Activated naive CD4-positive, alpha-beta T cell treated with anti-CD3 and anti-CD28 coated beads, Interleukin-2, amount 50 U/mL, for 72 hours (primary cell): ENCODE measurements around the gene ENPEP. TPM values are rescaled to one million over a fixed set of nuclear protein-coding genes. Genes with fewer than 3 reads are reported as not detected.
"Not testable (repeated sequence)": the region's sequence is repeated elsewhere in the genome, so short reads cannot be mapped to it uniquely, and the experiment has no call there.

Experiments used
- ATAC-seq, 2 donors: fragments of 150-1000 bp; cut with Tn5 transposase; 2 replicates each; pipeline ENCODE4 v1.10.0; 2021; ENCODE audit warnings: mild to moderate bottlenecking in 2 of 2, moderate library complexity in 2 of 2
- DNase-seq, 2 donors: peaks; one replicate each; pipeline ENCODE4 v3.0.0; 2021 to 2022; ENCODE audit warnings: low spot score in 2 of 2
- H3K27ac Mint-ChIP-seq, 2 donors: one replicate each; pipeline ENCODE4 v1.8.0; 2022; ENCODE audit warnings: mild to moderate bottlenecking in 2 of 2, mixed read lengths in 2 of 2
- H3K36me3 Mint-ChIP-seq, 2 donors: one replicate each; pipeline ENCODE4 v1.8.0; 2022; ENCODE audit warnings: mixed read lengths in 2 of 2
- H3K9me3 Mint-ChIP-seq, 2 donors: one replicate each; pipeline ENCODE4 v1.8.0; 2022; ENCODE audit warnings: mixed read lengths in 2 of 2
- total RNA-seq, 2 donors: library from RNA; stranded (reverse); gene quantifications; one replicate each; pipeline ENCODE4 v1.2.3, GENCODE V29; 2022

Gene ENPEP
- not detected for total RNA-seq

- no peak for DNase-seq
- ATAC-seq, result no peak
- no peaks in the 10 kb centered on the region for H3K36me3 Mint-ChIP-seq
- H3K27ac Mint-ChIP-seq, result no peak within 1 kb of the TSS
- peaks cover 0 to 3% of the 10 kb centered on the region in 2 donors for H3K9me3 Mint-ChIP-seq
Observed at GRCh38 chr4:110475881-110476818, at the start of gene ENPEP. TSS of gene ENPEP (plus strand) at chr4:110476155. CDS start at chr4:110476415, 260 bp downstream.

GRCh38 chr4:110431805-110432204 lies 44.1 kb upstream of the ENPEP start:
- not testable (repeated sequence) for DNase-seq, ATAC-seq, H3K36me3 Mint-ChIP-seq, H3K27ac Mint-ChIP-seq
- H3K9me3 Mint-ChIP-seq, result peaks cover 8 to 12% of the 10 kb centered on the region in 2 donors

GRCh38 chr4:110437292-110437691 lies 38.7 kb upstream of the ENPEP start:
- not testable (repeated sequence) for H3K27ac Mint-ChIP-seq, ATAC-seq, DNase-seq, H3K9me3 Mint-ChIP-seq, H3K36me3 Mint-ChIP-seq

- not testable (repeated sequence) for ATAC-seq, DNase-seq, H3K27ac Mint-ChIP-seq, H3K9me3 Mint-ChIP-seq, H3K36me3 Mint-ChIP-seq
Observed at GRCh38 chr4:110439209-110439608, 36.7 kb upstream of the ENPEP start.

GRCh38 chr4:110442309-110442708 lies 33.6 kb upstream of the ENPEP start:
- no peaks in the 10 kb centered on the region for H3K36me3 Mint-ChIP-seq
- DNase-seq (no peak), ATAC-seq (no peak)
- no peaks in the 10 kb centered on the region for H3K9me3 Mint-ChIP-seq
- H3K27ac Mint-ChIP-seq, result no peak overlapping the region

GRCh38 chr4:110442788-110443187 lies 33.2 kb upstream of the ENPEP start:
- ATAC-seq, result no peak
- Mint-ChIP-seq H3K36me3 (no peaks in the 10 kb centered on the region), H3K27ac (no peak overlapping the region), H3K9me3 (no peaks in the 10 kb centered on the region)
- DNase-seq, result no peak

GRCh38 chr4:110449947-110450346 lies 26.0 kb upstream of the ENPEP start:
- Mint-ChIP-seq H3K27ac (no peak overlapping the region), H3K36me3 (no peaks in the 10 kb centered on the region), H3K9me3 (no peaks in the 10 kb centered on the region)
- no peak for DNase-seq
- ATAC-seq, result no peak

- H3K9me3 Mint-ChIP-seq, result no peaks in the 10 kb centered on the region
- no peak overlapping the region for H3K27ac Mint-ChIP-seq
- no peak for ATAC-seq
- DNase-seq, result no peak
- no peaks in the 10 kb centered on the region for H3K36me3 Mint-ChIP-seq
Observed at GRCh38 chr4:110452546-110452945, 23.4 kb upstream of the ENPEP start.

- H3K36me3 Mint-ChIP-seq, result no peaks in the 10 kb centered on the region
- DNase-seq (no peak), ATAC-seq (no peak)
- no peaks in the 10 kb centered on the region for H3K9me3 Mint-ChIP-seq
- no peak overlapping the region for H3K27ac Mint-ChIP-seq
Observed at GRCh38 chr4:110454441-110454840, 21.5 kb upstream of the ENPEP start.

- no peak for DNase-seq
- no peak for ATAC-seq
- no peaks in the 10 kb centered on the region for H3K9me3 Mint-ChIP-seq
- no peak overlapping the region for H3K27ac Mint-ChIP-seq
- H3K36me3 Mint-ChIP-seq, result no peaks in the 10 kb centered on the region
Observed at GRCh38 chr4:110458494-110459266, 17.3 kb upstream of the ENPEP start.

GRCh38 chr4:110460074-110460746 lies 15.7 kb upstream of the ENPEP start:
- ATAC-seq, result no peak
- H3K9me3 Mint-ChIP-seq, result no peaks in the 10 kb centered on the region
- H3K27ac Mint-ChIP-seq, result no peak overlapping the region
- DNase-seq, result no peak
- H3K36me3 Mint-ChIP-seq, result no peaks in the 10 kb centered on the region

GRCh38 chr4:110467400-110467799 lies 8.6 kb upstream of the ENPEP start:
- no peak for DNase-seq
- ATAC-seq, result no peak
- Mint-ChIP-seq H3K9me3 (peaks cover 5 to 7% of the 10 kb centered on the region in 2 donors), H3K36me3 (peaks cover 0 to 6% of the 10 kb centered on the region in 2 donors), H3K27ac (no peak overlapping the region)

- DNase-seq (no peak), ATAC-seq (no peak)
- Mint-ChIP-seq H3K27ac (no peak overlapping the region), H3K36me3 (peaks cover 0 to 6% of the 10 kb centered on the region in 2 donors), H3K9me3 (peaks cover 5 to 7% of the 10 kb centered on the region in 2 donors)
Observed at GRCh38 chr4:110472583-110473329, 3.2 kb upstream of the ENPEP start.

- DNase-seq (no peak), ATAC-seq (no peak)
- H3K27ac Mint-ChIP-seq, result no peak overlapping the region
- peaks cover 0 to 4% of the 10 kb centered on the region in 2 donors for H3K36me3 Mint-ChIP-seq
- peaks cover 3 to 5% of the 10 kb centered on the region in 2 donors for H3K9me3 Mint-ChIP-seq
Observed at GRCh38 chr4:110474481-110474880, 1.5 kb upstream of the ENPEP start.

- DNase-seq, H3K27ac Mint-ChIP-seq, H3K9me3 Mint-ChIP-seq, ATAC-seq, H3K36me3 Mint-ChIP-seq: not testable (repeated sequence)
Observed at GRCh38 chr4:110475080-110475479, 875 bp upstream of the ENPEP start.

- DNase-seq (no peak), ATAC-seq (no peak)
- Mint-ChIP-seq H3K9me3 (no peaks in the 10 kb centered on the region), H3K36me3 (no peaks in the 10 kb centered on the region), H3K27ac (no peak overlapping the region)
Observed at GRCh38 chr4:110477836-110478235, 1.9 kb downstream of the ENPEP start.
